ENCODE results near the gene ZNF430.
"Not testable (repeated sequence)": the region's sequence is repeated elsewhere in the genome, so short reads cannot be mapped to it uniquely, and the experiment has no call there.

The ZNF430 gene

GRCh38 chr19:21020298-21021227, at the start of gene ZNF430:
Gene ZNF430, plus strand, starts transcription at chr19:21020657. Its CDS starts 144 bp downstream, at chr19:21020801.
- DNase-seq (ENCODE audit: low read depth) = peak; percentile 70

- DNase-seq (ENCODE audit: low read depth) = not testable (repeated sequence)
Observed at GRCh38 chr19:20992788-20993187, 27.7 kb upstream of the ZNF430 start.

- DNase-seq (ENCODE audit: low read depth) = peak; percentile 72
Observed at GRCh38 chr19:20999731-21000352, 20.6 kb upstream of the ZNF430 start.

GRCh38 chr19:21021238-21021637, 781 bp downstream of the ZNF430 start:
- not testable (repeated sequence) for DNase-seq (ENCODE audit: low read depth)

- peak; percentile 60 for DNase-seq (ENCODE audit: low read depth)
Observed at GRCh38 chr19:21022996-21023395, 2.5 kb downstream of the ZNF430 start.

GRCh38 chr19:21023901-21024300, 3.4 kb downstream of the ZNF430 start:
- no peak for DNase-seq (ENCODE audit: low read depth)

- DNase-seq (ENCODE audit: low read depth) = no peak
Observed at GRCh38 chr19:21028969-21029268, 8.5 kb downstream of the ZNF430 start.

- no peak for DNase-seq (ENCODE audit: low read depth)
Observed at GRCh38 chr19:21045028-21045427, 24.6 kb downstream of the ZNF430 start.

GRCh38 chr19:21046489-21046888, 26.0 kb downstream of the ZNF430 start:
- DNase-seq (ENCODE audit: low read depth) = no peak

GRCh38 chr19:21047716-21048115, 27.3 kb downstream of the ZNF430 start:
- no peak for DNase-seq (ENCODE audit: low read depth)

GRCh38 chr19:21052902-21053301, 32.4 kb downstream of the ZNF430 start:
- no peak for DNase-seq (ENCODE audit: low read depth)

GRCh38 chr19:21065336-21065735, 44.9 kb downstream of the ZNF430 start:
- no peak for DNase-seq (ENCODE audit: low read depth)

GRCh38 chr19:21082011-21082975, 61.8 kb downstream of the ZNF430 start, which contains the start of gene ZNF714:
Gene ZNF714, plus strand, starts transcription at chr19:21082203. Its CDS starts 16,066 bp downstream, at chr19:21098269.
- DNase-seq (ENCODE audit: low read depth) = peak; percentile 41

- DNase-seq (ENCODE audit: low read depth) = no peak
Observed at GRCh38 chr19:21084343-21084742, 63.9 kb downstream of the ZNF430 start.

GRCh38 chr19:21087871-21088270, 67.4 kb downstream of the ZNF430 start:
- no peak for DNase-seq (ENCODE audit: low read depth)

GRCh38 chr19:21092109-21092508, 71.7 kb downstream of the ZNF430 start:
- no peak for DNase-seq (ENCODE audit: low read depth)

- DNase-seq (ENCODE audit: low read depth) = no peak
Observed at GRCh38 chr19:21094347-21095025, 74.0 kb downstream of the ZNF430 start.

GRCh38 chr19:21098291-21098690, 77.8 kb downstream of the ZNF430 start:
- DNase-seq (ENCODE audit: low read depth) = no peak

- DNase-seq (ENCODE audit: low read depth) = no peak
Observed at GRCh38 chr19:21101521-21102242, 81.2 kb downstream of the ZNF430 start.

GRCh38 chr19:21109116-21109515, 88.7 kb downstream of the ZNF430 start:
- DNase-seq (ENCODE audit: low read depth) = no peak

Data from non-pigmented ciliary epithelial cell (primary cell).